Liver (tissue), 3 donors: ENCODE measurements around the gene SARM1.

ENCODE experiments used
- GABPA ChIP-seq, 2 donors: IDR thresholded peaks in 1 of 2; conservative IDR thresholded peaks in 1 of 2; 2 replicates each; pipeline ENCODE4 v1.6.1; 2016; ENCODE audit warnings: antibody characterized with exemption in 2 of 2, mild to moderate bottlenecking in 1 of 2, moderate library complexity in 1 of 2
- RAD21 ChIP-seq, 2 donors: IDR thresholded peaks; 2 replicates each; pipeline ENCODE4 v1.6.1; 2016; ENCODE audit warnings: antibody characterized with exemption in 2 of 2, mild to moderate bottlenecking in 2 of 2
- SP1 ChIP-seq: IDR thresholded peaks from 2 replicates; pipeline ENCODE4 v1.6.1; 2018; ENCODE audit warnings: antibody characterized with exemption, mild to moderate bottlenecking
- YY1 ChIP-seq: IDR thresholded peaks from 2 replicates; pipeline ENCODE4 v1.6.1; 2016; ENCODE audit warnings: antibody characterized with exemption, mild to moderate bottlenecking
- TF ChIP-seq, protein P1 (sequence below): fragments of 150-350 bp; IDR thresholded peaks from 2 replicates; pipeline ENCODE4 v1.5.1; 2017; ENCODE audit warnings: improper control_type of control experiment, low read depth, low read length; ENCODE audit not compliant: missing input control
- TF ChIP-seq, protein P2 (sequence below): IDR thresholded peaks from 2 replicates; pipeline ENCODE4 v1.6.1; 2016; ENCODE audit warnings: antibody characterized with exemption, mild to moderate bottlenecking
- TF ChIP-seq, protein P3 (sequence below): IDR thresholded peaks from 2 replicates; pipeline ENCODE4 v1.6.1; 2016; ENCODE audit warnings: antibody characterized with exemption
- TF ChIP-seq, protein P4 (sequence below): IDR thresholded peaks from 2 replicates; pipeline ENCODE4 v1.6.1; 2016; ENCODE audit warnings: antibody characterized with exemption
- donor health status: healthy.
- donor health status: healthy.

DNA sequence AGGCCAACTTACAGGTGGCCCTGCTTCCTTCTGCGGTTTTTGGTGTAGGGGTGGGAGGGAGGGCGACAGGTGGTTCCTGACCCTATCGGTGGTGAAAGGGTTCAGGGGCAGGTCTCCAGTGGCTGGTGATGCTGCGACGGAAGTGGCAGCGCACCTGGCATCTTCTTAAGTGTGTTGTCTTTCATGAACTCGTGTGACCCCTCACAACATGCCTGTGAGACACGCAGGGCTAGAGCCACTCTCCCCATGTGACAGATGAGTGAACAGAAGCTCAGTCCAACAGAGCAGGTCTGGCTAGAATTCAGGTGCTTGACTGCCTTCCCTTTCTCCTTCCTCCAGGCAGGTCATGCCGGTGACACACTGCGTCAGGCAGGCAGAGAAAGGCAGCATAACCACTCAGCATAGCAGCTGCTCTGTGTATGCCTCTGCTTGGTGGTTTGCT is 28.0 kb upstream of the SARM1 start:
- TF ChIP-seq SP1 (no peak), GABPA (IDR thresholded peaks at IDR 0.05 in 1 of 2, conservative IDR thresholded peaks at IDR 0.05 in 1 of 2) (no peak), RAD21 (IDR thresholded peaks at IDR 0.05) (no peak), YY1 (no peak)
- TF ChIP-seq, protein P1, sequence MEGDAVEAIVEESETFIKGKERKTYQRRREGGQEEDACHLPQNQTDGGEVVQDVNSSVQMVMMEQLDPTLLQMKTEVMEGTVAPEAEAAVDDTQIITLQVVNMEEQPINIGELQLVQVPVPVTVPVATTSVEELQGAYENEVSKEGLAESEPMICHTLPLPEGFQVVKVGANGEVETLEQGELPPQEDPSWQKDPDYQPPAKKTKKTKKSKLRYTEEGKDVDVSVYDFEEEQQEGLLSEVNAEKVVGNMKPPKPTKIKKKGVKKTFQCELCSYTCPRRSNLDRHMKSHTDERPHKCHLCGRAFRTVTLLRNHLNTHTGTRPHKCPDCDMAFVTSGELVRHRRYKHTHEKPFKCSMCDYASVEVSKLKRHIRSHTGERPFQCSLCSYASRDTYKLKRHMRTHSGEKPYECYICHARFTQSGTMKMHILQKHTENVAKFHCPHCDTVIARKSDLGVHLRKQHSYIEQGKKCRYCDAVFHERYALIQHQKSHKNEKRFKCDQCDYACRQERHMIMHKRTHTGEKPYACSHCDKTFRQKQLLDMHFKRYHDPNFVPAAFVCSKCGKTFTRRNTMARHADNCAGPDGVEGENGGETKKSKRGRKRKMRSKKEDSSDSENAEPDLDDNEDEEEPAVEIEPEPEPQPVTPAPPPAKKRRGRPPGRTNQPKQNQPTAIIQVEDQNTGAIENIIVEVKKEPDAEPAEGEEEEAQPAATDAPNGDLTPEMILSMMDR: no peak
- TF ChIP-seq, protein P2, sequence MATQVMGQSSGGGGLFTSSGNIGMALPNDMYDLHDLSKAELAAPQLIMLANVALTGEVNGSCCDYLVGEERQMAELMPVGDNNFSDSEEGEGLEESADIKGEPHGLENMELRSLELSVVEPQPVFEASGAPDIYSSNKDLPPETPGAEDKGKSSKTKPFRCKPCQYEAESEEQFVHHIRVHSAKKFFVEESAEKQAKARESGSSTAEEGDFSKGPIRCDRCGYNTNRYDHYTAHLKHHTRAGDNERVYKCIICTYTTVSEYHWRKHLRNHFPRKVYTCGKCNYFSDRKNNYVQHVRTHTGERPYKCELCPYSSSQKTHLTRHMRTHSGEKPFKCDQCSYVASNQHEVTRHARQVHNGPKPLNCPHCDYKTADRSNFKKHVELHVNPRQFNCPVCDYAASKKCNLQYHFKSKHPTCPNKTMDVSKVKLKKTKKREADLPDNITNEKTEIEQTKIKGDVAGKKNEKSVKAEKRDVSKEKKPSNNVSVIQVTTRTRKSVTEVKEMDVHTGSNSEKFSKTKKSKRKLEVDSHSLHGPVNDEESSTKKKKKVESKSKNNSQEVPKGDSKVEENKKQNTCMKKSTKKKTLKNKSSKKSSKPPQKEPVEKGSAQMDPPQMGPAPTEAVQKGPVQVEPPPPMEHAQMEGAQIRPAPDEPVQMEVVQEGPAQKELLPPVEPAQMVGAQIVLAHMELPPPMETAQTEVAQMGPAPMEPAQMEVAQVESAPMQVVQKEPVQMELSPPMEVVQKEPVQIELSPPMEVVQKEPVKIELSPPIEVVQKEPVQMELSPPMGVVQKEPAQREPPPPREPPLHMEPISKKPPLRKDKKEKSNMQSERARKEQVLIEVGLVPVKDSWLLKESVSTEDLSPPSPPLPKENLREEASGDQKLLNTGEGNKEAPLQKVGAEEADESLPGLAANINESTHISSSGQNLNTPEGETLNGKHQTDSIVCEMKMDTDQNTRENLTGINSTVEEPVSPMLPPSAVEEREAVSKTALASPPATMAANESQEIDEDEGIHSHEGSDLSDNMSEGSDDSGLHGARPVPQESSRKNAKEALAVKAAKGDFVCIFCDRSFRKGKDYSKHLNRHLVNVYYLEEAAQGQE: no peak
- TF ChIP-seq, protein P3, sequence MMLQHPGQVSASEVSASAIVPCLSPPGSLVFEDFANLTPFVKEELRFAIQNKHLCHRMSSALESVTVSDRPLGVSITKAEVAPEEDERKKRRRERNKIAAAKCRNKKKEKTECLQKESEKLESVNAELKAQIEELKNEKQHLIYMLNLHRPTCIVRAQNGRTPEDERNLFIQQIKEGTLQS: no peak
- TF ChIP-seq, protein P4, sequence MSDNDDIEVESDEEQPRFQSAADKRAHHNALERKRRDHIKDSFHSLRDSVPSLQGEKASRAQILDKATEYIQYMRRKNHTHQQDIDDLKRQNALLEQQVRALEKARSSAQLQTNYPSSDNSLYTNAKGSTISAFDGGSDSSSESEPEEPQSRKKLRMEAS: no peak
